NCI-H128 (cell line): ENCODE results near the gene ARL2BP.

Source experiments
- DNase-seq: peaks from one replicate; lab custom pipeline; 2025; ENCODE audit not compliant: unreplicated experiment; lab: John Stamatoyannopoulos, UW

The ARL2BP gene

DNA sequence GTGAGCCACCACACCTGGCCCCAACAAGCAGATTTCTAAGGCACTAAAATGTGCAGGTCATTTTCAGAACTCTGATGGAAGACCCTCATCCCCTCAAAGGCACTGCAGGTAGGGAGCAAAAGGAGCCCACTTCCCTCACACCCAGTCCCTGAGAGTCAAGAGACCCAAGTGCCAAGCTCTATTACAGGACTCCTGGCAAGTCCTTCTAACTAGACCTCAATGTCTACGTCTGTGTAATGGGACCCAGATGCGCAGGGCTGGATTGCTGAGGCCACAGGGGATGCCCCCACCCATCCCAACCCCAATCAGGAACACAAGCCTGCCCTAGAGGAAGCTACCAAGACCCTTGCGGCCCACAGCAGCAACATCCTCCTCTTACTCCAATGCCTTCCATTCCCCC is 36.7 kb downstream of the ARL2BP start:
- no peak for DNase-seq

DNA sequence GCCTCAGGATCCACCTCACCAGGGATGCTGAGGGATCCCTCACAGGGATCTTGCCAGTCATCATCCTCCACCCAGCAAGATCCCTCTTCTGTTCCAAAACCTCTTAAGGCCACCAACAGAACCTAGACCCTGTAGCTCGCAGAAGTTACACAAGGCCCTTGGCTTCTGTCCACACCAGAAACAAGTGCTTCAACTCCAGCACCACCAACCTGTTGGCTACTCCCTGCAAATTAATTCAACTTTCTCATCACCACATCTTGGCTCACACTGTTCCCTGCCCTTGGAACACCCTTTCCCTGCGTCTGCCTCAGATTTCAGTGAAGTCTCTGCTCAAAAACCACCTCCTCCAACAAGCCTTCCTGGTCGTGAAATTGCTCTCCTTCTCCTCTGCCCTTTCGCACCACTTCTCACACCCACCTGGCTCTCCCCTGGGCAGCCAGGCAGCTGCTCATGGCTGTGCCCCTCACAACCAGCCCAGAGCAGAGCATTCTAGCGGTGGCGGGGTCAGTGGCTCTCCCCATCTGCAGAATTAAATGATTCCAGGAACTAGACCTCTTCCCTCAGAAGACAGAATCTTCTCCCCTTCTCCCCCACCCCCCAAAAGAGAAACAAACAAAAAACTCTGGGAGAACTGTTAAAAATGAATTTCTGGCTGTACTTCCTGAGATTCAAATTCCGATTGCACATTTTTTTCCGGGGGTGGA is 37.6 kb downstream of the ARL2BP start:
- DNase-seq: no peak

DNA sequence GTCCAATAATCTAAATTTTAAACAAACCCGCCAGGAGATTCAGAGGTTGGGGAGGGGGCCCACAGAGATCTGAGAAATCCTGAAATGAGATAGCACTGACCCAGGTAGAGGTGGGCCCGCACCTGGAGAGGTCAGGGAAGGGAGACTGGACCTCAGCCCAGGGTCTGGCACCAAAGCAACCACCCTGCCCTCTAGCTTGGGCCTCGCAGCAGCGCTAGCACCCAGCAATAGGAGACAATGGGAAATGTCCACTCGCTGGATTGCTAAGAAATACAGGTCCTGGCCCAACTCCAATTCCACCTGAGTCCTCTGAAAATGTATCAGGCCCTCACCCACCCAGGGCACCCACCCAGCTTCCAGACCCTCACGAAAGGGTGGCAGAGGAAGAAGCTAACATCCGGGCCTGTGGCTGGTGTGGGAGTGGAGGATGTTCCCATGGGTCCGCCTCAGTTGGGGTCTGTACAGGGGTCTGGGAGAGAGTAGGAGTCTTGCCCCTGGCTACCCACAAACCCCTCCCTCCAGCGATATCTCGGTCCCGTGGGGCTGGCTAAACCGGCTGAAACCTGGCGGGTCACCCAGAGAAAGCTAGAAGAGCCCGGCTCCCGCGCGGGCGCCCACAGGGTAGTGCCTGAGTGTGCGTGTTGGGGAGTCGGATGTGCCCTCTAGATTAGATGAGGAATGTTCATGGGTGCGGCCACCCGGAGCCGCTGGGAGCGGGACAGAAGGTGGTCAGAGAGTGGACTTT is 38.3 kb downstream of the ARL2BP start:
- no peak for DNase-seq

DNA sequence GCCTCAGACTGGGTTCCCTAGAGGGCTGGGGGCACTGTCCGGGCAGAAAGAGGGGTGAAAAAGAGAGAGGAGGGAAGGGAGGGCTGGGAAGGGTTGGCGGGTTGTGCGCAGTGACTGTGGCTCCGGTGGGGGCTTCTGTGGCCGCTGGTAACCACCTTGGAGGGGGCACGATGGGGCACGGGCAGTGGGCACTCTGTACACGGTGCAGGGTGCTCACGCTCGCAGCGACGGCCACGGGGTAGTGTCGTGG is 38.8 kb downstream of the ARL2BP start:
- no peak for DNase-seq

DNA sequence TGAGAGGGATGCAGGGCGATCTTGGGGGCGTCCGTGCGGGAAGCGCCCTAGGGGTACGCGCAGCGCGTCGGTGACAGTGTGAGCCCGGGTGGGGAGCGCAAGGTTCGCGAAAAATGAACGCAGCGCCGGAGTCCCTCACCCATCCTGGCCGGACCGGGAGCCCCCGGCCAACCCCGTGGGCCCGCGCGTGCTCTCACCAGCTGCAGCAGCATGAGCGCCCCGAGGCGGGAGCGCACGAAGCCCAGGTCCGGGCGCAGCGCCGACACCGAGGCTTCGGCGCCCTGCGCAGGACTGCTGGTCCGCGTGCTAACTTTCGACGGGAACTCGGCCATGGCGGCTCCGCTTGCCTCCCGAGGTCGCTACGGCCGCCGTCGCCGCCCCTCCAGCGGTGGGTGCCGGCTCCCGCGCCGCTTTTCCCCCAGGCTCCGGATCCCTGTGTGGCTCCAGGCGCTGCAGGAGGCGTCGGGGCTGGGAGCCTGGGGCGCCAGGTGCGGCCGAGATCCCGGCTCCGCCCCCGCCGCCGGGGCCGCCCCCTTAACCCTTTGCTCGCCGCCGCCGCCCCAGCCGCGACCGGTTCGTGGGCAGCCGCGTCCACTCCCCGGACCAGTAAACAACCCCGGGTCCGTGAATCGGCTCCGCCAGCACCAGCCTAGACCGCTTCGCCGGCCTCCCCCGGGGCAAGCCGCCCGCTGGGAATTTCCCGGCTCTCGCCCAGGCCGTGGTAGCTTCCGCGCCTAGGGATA is 39.3 kb downstream of the ARL2BP start, which contains the start of gene PLLP:
TSS of gene PLLP (minus strand) at position 464 of the 743 bp plus-strand sequence. CDS start at position 332, 132 bp downstream.
- DNase-seq: no peak

DNA sequence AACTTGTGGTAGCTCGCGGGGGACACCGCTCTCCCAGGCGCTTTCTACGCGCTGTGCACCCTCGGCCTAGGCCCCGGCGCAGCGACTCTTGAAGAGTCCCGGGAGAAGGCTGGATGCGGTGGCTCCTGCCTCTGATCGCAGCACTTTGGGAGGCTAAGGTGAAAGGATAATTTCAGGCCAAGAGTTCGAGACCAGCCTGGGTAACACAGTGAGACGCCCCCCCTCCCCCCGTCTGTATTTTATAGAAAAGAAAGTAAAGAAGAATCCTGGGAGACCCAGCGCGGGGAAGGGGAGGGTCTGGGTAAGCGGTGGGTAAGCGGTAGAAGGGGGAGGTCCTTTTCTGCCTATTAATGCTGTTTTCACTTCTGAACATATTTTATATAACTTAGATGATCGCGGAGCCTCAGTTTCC is 39.9 kb downstream of the ARL2BP start:
- DNase-seq: no peak

DNA sequence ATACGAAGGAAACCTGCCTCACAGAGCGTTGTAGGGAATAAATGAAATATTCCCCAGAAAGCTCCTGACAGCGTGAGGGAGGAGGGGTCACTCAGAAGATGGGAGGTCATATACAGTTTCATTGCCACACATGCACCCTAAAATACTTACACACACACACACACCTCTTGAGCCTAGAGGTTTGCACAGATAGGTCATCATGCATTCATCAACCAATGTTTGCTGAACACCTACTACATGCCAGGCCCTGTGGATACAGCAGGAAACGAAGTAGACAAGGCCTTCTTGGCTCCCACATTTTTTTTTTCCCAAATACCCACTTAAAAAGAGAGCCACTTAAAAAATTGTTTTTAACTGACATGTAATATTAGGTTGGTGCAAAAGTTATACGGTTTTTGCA is 40.3 kb downstream of the ARL2BP start:
- no peak for DNase-seq

DNA sequence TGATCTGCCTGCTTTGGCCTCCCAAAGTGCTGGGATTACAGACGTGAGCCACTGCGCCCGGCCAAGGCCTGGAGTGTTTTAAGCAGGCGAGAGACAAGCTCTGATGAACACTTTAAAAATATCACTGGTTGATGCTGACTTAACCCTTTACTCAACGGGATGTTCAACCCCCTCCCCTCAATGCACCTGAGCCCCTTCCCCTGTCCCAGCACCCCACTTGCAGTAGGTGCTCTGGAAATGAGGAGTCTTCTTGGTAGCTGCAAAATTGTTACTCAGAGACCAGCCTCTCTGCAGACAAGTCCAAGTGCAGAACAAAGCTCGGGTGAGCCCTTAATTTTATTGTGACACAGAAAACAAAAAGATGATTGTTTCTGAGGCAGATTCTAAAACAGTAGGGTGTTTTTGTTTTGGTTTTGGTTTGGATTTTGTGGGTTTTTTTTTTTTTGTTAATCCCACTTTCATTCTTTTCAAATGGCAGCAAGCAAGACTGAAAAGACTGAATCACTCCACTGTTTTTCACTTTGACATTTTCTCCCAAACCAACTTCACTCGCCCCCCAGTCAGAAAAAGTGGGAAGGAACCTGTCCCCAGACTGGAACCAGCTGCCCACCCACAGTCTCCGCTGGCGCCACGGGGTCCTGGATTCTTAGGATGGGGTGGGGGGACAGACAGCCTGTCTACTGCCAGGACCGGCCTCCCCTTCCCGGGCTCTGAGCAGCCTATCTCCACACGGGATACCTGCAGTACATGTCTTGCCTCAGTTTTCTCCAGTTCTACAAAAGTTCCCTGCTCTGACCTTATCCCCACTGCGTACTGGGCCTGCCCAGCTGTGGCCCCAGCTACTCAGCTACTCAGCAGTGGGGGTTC is 44.6 kb downstream of the ARL2BP start:
- no peak for DNase-seq

DNA sequence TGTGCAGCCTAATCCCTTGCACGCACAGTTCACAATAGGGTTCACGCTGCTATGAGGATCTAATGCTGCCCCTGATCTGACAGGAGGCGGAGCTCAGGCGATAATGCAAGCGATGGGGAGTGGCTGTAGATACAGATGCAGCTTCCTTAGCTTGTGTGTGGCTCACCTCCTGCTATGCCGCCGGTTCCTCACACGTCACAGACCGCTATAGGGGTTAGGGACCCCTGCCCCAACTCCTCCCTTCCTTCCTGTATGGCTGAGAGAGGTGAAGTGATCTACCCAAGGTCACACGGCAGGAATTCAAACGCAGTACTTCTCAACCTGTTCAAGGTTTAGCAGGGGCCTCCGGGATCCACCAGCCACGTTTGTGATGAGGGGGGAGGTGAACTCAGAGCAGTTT is 52.8 kb downstream of the ARL2BP start:
- no peak for DNase-seq

DNA sequence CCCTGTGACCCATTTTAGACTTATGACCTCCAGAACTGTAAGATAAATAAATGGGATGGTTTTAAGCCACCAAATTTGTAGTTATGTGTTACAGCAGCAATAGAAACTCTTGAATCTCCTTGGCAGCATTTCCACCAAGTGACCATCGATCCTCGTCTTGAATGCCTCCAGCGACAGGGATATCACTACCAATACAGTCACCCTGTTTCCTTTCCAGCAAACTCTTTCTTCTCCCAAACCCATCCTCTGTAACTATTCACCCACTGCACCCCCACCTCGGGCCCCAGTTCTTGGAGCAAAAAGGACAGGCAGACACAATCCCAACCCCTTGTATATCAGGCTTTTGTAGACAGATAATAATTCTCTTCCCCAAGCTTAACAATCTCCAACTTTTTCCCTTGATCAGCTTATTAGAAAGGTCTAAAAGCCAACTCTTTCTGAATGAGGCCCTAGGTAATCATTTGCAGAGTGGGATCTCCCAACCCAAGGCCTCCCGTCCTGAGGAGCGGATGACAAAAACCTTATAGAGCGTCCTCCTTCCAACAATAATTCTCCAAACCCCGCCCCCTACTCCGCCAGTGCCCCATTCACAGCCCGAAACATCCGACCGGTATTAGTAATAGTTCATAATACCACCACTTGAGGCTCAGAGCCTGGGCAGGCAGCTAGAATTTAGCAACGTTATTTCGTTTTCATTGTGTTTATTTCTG is 54.1 kb downstream of the ARL2BP start:
- no peak for DNase-seq

DNA sequence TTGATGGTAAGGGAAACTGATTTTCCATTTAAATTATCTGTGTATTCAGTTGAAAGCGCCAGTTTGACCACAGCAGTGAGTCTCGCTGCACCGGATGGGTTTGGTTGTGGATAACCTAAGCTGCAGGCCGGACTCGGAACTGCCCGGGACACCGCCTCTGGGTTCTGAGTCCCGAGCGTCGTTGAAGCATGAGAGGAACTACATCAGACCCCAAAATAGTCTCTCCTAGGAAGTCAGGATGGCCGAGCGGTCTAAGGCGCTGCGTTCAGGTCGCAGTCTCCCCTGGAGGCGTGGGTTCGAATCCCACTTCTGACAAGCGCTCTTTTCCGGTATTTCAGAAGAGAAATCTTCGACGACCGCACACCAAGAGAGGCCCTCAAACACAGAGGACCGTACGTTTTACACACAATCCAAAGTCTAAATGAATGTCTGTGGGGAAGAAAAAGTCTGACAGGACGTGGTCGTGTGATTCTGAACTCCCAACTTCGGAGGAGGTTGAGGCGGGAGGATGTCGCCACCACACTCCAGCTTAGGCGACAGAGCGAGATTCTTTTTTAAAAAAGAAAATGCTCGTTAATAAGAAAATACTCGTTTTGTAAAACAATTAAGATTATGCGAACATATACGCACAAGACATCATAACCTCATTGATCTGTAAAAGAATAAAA is 54.8 kb downstream of the ARL2BP start:
- DNase-seq: no peak

DNA sequence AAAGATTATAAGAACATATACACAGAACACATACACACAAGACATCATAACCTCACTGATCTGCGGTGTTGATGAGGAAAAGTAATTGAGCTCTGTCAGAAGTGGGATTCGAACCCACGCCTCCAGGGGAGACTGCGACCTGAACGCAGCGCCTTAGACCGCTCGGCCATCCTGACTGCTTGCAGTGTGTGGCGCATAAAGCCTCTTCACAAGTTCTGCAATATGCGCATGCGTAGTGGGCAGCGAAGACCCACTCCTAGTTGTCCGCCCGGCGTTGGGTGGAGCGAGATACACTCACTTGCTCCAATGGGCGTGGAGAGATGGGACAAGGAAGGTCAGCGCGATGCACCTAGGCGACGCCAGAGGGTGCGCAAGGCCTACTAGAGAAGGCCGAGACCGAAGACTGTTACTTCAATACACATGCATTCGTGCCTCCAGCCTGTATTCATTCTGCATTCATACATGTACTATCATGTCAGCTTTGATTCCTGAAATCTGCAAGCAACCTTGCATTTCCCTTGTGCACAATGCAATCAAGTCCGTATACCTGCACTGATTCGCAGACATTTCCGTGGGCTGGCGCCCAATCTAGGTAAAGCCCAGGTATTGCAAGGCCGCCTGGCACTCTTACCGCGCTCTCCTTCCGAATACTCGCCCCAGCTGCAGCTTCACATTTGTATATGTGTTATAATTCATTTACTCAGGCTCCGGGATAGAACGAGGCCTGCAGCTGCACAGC is 55.5 kb downstream of the ARL2BP start:
- peak; percentile 95 for DNase-seq

DNA sequence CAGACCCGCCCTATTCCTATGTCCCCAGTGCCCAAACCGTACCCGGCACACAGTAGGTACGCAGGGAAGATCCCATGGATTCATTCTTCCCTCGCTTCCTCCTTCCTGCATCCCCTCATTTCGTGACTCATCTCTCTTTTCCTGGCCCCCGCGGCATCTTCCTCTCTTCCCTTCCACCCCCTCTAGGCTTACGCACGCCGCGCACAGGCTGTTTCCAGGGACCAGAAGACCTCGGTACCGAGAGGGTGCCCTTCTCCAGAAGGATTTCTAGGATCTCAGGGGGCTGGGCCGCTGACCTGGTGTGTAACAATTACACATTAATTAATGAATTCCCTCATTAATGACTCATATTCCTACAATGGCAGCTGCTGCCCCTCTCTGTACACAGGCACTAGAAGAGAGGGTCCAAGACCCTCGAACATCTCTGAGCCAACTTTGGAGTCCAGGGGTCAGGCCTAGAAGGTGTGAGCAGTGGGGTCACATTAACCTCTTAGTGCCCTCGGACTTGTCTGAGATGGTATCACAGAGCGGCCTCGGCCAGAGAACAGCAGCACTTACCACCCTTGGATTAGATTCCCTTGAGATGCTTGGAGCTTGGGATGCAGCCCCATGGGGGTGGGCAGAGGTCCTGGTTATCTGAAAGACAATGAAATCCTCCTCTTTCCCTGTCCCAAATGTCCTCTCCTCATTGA is 56.2 kb downstream of the ARL2BP start:
- no peak for DNase-seq
